Measurements from ENCODE around the gene SP140L. TPM values are rescaled to one million over a fixed set of nuclear protein-coding genes. Genes with fewer than 3 reads are reported as not detected.

Gene SP140L
- total and polyA plus RNA-seq, 2 of the 8 experiments (the other 6 are each of a cell fraction or from before 2014, with no cell fraction given), result 0.36 to 1.5 TPM

DNA sequence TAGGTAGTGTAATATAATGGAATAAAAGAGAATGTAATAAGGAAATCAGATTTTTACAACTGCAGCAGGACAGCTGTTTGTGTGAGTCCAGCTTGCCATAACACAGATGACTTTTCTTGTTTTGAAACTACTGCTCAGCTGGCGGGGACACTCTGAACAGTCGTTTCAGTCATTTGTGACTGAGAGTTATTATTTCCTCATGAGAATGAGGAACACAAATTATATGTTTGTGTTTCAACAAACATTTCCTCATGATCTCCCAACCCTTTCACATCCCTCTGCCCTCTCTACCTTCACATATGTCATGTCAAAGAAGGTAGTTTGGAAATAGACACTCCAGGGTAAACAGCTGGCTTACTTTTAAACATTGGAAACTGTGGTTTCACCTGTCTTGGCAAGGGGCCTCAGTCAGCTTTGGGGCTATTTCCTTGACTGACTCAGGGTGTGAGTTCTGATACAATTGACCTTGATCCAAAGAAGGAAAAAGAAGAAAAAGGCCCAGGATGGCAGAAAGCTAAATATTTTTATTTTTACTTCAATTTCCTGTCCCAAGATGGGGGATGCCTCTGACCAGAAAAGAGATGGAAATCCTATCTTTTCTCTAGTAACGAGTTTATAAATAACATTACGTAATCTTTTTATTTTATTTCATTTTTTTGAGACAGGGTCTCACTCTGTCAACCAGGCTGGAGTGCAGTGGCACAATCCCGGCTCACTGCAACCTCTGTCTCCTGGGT is 593 bp downstream of the SP140L start:
- Histone ChIP-seq H2BK120ac (replicated peaks; ENCODE audit: low read depth, low read length) (no peak overlapping the region), H3K9ac (replicated peaks in 1 of 4; ENCODE audit: extremely low read depth in 1 of 4, low read depth in 3 of 4, low read length in 3 of 4) (no peak overlapping the region), H3K36me3 (ENCODE audit: control insufficient read depth in 2 of 4, insufficient read depth in 4 of 4, low read length in 3 of 4) (no peaks in the 10 kb centered on the region), H2AFZ (ENCODE audit: low read length) (0 out of 2 replicates have a peak overlapping the region, but pooled peaks have one; percentile 19), H3K4ac (replicated peaks; ENCODE audit: insufficient read length, low read depth, low read length) (no peak overlapping the region), H2BK15ac (ENCODE audit: low read length) (no peak overlapping the region), H3K18ac (ENCODE audit: extremely low read depth, low read length) (no peak overlapping the region), H3K23me2 (ENCODE audit: low read depth, low read length) (no peaks in the 10 kb centered on the region), H3K4me1 (replicated peaks in 1 of 4; ENCODE audit: control insufficient read depth in 3 of 4, insufficient read depth in 4 of 4, low read length in 3 of 4) (peaks cover 0 to 2% (median 0%) of the 10 kb centered on the region in 4 experiments; a peak in 1 of 7 replicates), H2AK5ac (ENCODE audit: low read depth, low read length) (no peak overlapping the region), H3K4me2 (ENCODE audit: insufficient read depth in 1 of 2, low read depth in 2 of 2, low read length in 2 of 2) (no peak overlapping the region), H4K5ac (ENCODE audit: insufficient read length, low read depth, low read length) (no peak overlapping the region), H4K20me1 (replicated peaks in 1 of 2; ENCODE audit: control insufficient read depth in 1 of 2, insufficient read depth in 2 of 2, low read length in 2 of 2) (no peaks in the 10 kb centered on the region), H3K79me2 (ENCODE audit: control insufficient read depth in 1 of 2, insufficient read depth in 2 of 2, low read length in 2 of 2) (no peaks in the 10 kb centered on the region), H4K8ac (ENCODE audit: extremely low read depth, insufficient read depth, low read length) (no peak overlapping the region), H3K27ac (ENCODE audit: low read depth, low read length) (no peak overlapping the region), H3K56ac (replicated peaks; ENCODE audit: insufficient read length, low read depth, low read length) (no peak overlapping the region), H2BK12ac (ENCODE audit: low read depth, low read length) (no peak overlapping the region), H3K14ac (ENCODE audit: insufficient read length) (no peak overlapping the region), H3K79me1 (ENCODE audit: low read depth, low read length) (no peaks in the 10 kb centered on the region), H2BK5ac (ENCODE audit: low read depth, low read length) (no peak overlapping the region), H3K4me3 (ENCODE audit: extremely low read depth in 1 of 4, insufficient read depth in 2 of 4, low read depth in 3 of 4, low read length in 4 of 4) (no peak overlapping the region), H3K23ac (ENCODE audit: insufficient read length) (no peak overlapping the region), H2BK20ac (ENCODE audit: low read length) (no peak overlapping the region), H3K9me3 (ENCODE audit: insufficient read depth in 2 of 2, low read depth in 1 of 2, low read length in 1 of 2) (peaks cover 10 to 14% of the 10 kb centered on the region in 2 experiments), H3K27me3 (replicated peaks in 1 of 4; ENCODE audit: control insufficient read depth in 3 of 4, extremely low read depth in 1 of 4, insufficient read depth in 3 of 4, low read length in 3 of 4) (no peaks in the 10 kb centered on the region), H4K91ac (replicated peaks; ENCODE audit: insufficient read length, low read length) (no peak overlapping the region)
- FAIRE-seq (no peak), DNase-seq (ENCODE audit: low read depth in 1 of 2, low spot score in 2 of 2) (no peak)
- WGBS, 2 experiments (ENCODE audit: extremely low coverage in 1 of 2, insufficient coverage in 1 of 2, insufficient read length in 1 of 2, insufficient replicate concordance in 2 of 2, low coverage in 1 of 2, low lambda C conversion rate in 2 of 2, missing lambda C conversion rate in 1 of 2), result 85% methylated on average over 5 of the region's 5 CpGs; no CpG with 5 or more reads in 1 of the 2 experiments
- ChIA-PET CTCF (ENCODE audit: partially characterized antibody) (interaction anchor here (1.1 kb wide), 1 partner anchor 10 kb away, joined by 5 read pairs; no protein-coding TSS in a partner anchor), POLR2A (ENCODE audit: partially characterized antibody) (no interaction called here)
- TF ChIP-seq YY1 (IDR thresholded peaks at IDR 0.05; ENCODE audit: low read depth, low read length), result no peak
- no peak for TF ChIP-seq JUN (IDR thresholded peaks at IDR 0.05; ENCODE audit: low read depth, low read length)
- TF ChIP-seq POU5F1 (IDR thresholded peaks at IDR 0.05; ENCODE audit: low read depth, low read length), result no peak
- TF ChIP-seq SIX5 (IDR thresholded peaks at IDR 0.05; ENCODE audit: low read depth, low read length), result no peak
- TF ChIP-seq, protein P1, sequence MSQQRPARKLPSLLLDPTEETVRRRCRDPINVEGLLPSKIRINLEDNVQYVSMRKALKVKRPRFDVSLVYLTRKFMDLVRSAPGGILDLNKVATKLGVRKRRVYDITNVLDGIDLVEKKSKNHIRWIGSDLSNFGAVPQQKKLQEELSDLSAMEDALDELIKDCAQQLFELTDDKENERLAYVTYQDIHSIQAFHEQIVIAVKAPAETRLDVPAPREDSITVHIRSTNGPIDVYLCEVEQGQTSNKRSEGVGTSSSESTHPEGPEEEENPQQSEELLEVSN (IDR thresholded peaks at IDR 0.05), result no peak
- TF ChIP-seq JUND (IDR thresholded peaks at IDR 0.05; ENCODE audit: low read length), result no peak
- TF ChIP-seq EGR1 (IDR thresholded peaks at IDR 0.05; ENCODE audit: borderline replicate concordance, low read depth, low read length), result no peak
- TF ChIP-seq RXRA (IDR thresholded peaks at IDR 0.05; ENCODE audit: insufficient read depth, low read depth, low read length), result no peak
- TF ChIP-seq HDAC6 (IDR thresholded peaks at IDR 0.05; ENCODE audit: low read depth, low read length), result no peak
- no peak for TF ChIP-seq TAF7 (optimal IDR thresholded peaks at IDR 0.05; ENCODE audit: borderline replicate concordance, low read depth, low read length)
- TF ChIP-seq CREB1 (IDR thresholded peaks at IDR 0.05), result no peak
- TF ChIP-seq SP1 (IDR thresholded peaks at IDR 0.05; ENCODE audit: low read depth, low read length), result no peak
- TF ChIP-seq FOSL1 (IDR thresholded peaks at IDR 0.05; ENCODE audit: insufficient read depth, low read depth, low read length), result no peak

Measured in H1 (cell line).